ENCODE data around the gene PTGIS.

Gene PTGIS

DNA sequence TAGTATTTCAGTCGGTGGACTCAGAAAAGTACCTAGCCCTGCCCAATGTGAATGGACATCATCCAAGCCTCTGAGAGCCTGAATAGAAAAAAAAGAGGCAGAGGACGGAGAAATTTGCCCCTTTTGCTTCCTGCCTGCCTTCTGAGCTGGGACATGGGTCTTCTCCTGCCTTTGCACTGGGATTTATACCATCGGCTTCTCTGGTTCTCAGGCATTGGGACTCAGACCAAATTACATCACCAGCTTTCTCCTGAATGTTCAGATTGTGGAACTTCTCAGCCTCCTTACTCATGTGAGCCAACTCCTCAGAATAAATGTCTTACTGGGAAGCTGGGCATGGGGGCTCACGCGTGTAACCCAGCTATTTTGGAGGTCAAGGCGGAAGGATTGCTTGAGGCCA is 105.3 kb downstream of the PTGIS start:
- DNase-seq, result no peak

DNA sequence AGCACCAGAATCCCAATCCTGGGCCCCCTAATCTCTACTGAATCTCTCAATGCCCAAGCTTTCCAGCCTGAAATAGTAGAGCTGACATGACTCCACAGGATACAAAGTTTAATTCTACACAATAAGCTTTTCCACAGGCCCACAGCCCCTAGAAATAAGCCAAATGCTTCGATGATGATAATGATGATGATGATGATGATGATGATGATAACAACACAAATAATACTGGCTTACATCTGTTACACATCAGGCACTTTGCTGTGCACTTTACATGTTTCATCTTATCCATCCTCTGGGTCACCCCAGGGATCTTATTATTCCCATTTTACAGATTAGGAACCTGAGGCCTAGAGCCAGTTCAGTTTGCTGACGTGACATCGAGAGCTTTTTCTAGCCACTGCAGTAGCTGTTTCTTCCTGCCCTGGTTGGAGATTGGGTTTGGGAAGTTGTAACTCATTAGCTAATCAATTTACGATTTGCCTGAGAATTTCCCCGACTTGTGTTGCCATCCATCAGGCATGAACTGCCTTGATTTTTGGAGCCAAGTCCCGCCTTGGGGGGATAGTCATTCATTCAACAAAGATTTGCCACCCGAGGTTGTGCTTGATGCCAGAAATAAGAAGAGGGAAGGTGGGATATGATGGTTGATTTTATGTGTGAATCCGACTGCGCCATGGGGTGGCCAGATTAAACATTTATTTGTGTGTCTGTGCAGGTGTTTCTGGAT is 105.9 kb downstream of the PTGIS start:
- no peak for DNase-seq

GRCh38 chr20:49460916-49461315 is 107.0 kb downstream of the PTGIS start:
- DNase-seq, result no peak

DNA sequence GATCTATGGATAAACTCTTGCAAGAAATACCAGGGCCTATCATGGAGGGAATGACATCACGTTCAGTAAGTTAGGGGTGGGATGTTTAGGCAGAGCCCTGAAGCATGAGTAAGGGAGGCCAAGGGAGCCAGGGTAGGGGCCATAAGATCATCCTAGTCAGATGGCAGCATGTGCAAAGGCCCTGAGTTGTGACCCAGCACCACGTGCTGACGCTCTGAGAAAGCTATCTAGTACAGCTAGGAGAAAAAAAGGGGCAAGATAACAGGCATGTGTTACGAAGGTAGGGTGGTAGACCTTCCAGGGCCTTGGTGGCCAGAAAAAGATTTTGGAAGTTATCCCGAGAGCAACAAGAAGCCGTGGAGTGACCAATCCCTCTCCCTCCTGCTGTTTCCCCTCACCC is 107.8 kb downstream of the PTGIS start:
- DNase-seq, result no peak

DNA sequence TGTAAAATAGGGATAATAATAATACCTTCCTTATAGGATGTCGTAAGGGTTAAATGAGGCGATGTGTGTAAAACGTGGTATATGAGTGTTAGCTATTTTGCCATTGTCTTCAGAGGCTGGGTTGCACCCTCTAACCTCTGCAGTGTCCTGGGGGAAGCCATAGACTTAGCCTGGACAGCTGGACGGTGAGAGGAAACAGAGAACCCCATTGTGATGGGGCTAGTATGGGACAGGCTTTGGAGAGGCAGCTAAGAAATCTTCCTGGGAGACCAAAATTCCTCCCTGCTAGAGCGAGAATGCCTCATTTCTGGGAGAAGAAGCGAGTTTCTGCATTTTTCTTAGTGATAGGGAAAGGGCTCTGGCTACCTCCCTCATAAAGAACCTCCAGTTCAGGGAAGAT is 108.3 kb downstream of the PTGIS start:
- no peak for DNase-seq

GRCh38 chr20:49457444-49457843 is 110.5 kb downstream of the PTGIS start:
- no peak for DNase-seq

DNA sequence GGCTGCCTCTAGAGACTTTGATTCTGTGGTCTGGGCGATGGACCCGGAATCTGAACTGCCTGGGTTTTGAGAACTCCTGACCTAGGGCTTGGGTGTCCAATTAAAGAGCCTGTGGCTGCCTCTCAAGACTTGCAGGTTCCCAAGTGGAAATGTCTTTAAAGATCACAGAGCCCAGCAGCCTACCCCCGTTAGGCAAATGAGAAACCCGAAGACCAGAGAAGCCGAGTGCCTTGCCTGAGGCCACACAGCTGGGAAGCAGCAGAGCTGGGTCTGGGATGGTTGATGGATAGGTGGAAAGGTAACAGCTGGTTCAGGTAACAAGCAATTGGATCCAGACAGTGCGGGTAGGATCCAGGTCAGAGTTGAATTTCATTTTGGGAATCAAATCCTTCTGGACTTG is 111.3 kb downstream of the PTGIS start:
- DNase-seq, result no peak

DNA sequence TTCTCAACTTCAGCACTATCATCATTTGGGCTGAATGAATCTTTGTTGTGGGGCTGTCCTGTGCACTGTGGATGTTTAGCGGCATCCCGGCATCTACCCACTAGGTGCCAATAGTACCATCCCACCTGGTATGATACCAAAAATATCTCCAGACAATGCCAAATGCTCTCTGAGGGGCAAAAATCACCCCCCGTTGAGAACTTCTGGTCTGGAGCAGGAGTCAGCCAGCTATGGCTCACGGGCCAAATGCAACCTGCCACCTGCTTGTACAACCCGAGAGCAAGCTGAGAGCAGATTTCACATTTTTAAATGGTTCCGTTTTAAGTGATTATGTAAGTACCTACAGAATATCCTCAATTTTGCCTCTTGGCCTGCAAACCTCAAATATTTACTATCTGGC is 112.2 kb downstream of the PTGIS start:
- no peak for DNase-seq

Data from activated CD4-positive, alpha-beta T cell treated with anti-CD3 and anti-CD28 coated beads, Interleukin-2, amount 50 U/mL, for 16 hours (primary cell).